Measurements from ENCODE around the gene ARID1B.

GRCh38 chr6:157059781-157060180, 282.6 kb downstream of the ARID1B start:
- TF ChIP-seq EZH2 (IDR thresholded peaks at IDR 0.05; ENCODE audit: borderline replicate concordance, low read depth, low read length, severe bottlenecking) (no peak), CTCF (IDR thresholded peaks at IDR 0.05; ENCODE audit: borderline replicate concordance, extremely low read depth, low read length, poor library complexity, severe bottlenecking) (no peak)

All from DND-41 (cell line).